ENCODE data around the gene LDHAL6A. TPM values are rescaled to one million over a fixed set of nuclear protein-coding genes. Genes with fewer than 3 reads are reported as not detected.

Gene LDHAL6A
- total and polyA plus RNA-seq, 2 of the 13 experiments (the other 11 are each of a cell fraction or from before 2014, with no cell fraction given) = not detected

DNA sequence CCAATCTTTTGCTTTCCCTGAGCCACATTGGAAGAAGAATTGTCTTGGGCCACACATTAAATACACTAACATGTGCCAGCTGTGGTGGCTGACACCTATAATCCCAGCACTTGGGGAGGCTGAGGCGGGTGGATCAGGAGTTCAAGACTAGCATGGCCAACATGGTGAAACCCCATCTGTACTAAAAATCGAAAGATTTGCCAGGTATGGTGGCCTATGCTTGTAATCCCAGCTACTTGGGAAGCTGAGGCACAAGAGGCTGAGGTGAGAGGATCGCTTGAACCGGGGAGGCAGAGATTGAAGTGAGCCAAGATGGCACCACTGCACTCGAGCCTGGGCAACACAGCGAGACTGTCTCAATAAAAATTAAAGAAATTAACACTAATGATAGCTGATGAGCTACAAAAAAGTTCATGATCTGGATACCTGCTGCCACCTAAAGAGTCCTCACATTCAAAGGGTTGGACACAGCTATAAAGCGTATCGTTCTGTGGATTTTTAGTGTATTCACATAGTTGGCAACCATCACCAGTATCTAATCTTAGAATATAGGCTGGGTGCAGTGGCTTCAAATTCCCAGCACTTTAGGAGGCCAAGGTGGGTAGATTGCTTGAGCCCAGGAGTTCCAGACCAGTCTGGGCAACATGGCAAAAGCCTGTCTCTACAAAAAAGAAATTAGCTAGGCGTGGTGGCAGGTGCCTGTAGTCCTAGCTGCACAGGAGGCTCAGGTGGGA lies 46.9 kb upstream of the LDHAL6A start (continued):
- no peak for TF ChIP-seq ZSCAN5A (CRISPR knock-in tag; IDR thresholded peaks at IDR 0.05; ENCODE audit: borderline replicate concordance)
- TF ChIP-seq NR2F6 (IDR thresholded peaks at IDR 0.05) = no peak
- TF ChIP-seq NR2F6 (CRISPR knock-in tag; IDR thresholded peaks at IDR 0.05) = no peak
- no peak for TF ChIP-seq ZNF780A (CRISPR knock-in tag; IDR thresholded peaks at IDR 0.05)
- TF ChIP-seq MEF2D (CRISPR knock-in tag; IDR thresholded peaks at IDR 0.05) = no peak; the same call in 1 of the 2 replicates
- no peak for TF ChIP-seq ARNT (IDR thresholded peaks at IDR 0.05)
- TF ChIP-seq CREBL2 (CRISPR knock-in tag; IDR thresholded peaks at IDR 0.05; ENCODE audit: borderline replicate concordance) = no peak
- no peak for TF ChIP-seq U2AF1 (optimal IDR thresholded peaks at IDR 0.05; ENCODE audit: low read depth, low read length)
- TF ChIP-seq SMAD1 (CRISPR knock-in tag; IDR thresholded peaks at IDR 0.05; ENCODE audit: borderline replicate concordance, low read depth) = no peak
- TF ChIP-seq ZNF589 (CRISPR knock-in tag; conservative IDR thresholded peaks at IDR 0.05) = no peak
- TF ChIP-seq KDM2A (CRISPR knock-in tag; IDR thresholded peaks at IDR 0.05; ENCODE audit: borderline replicate concordance, low read depth) = peak; percentile 67
- no peak for TF ChIP-seq ZNF362 (CRISPR knock-in tag; IDR thresholded peaks at IDR 0.05; ENCODE audit: borderline replicate concordance)
- TF ChIP-seq ETV5 (CRISPR knock-in tag; IDR thresholded peaks at IDR 0.05; ENCODE audit: borderline replicate concordance) = no peak
- TF ChIP-seq, protein P1, sequence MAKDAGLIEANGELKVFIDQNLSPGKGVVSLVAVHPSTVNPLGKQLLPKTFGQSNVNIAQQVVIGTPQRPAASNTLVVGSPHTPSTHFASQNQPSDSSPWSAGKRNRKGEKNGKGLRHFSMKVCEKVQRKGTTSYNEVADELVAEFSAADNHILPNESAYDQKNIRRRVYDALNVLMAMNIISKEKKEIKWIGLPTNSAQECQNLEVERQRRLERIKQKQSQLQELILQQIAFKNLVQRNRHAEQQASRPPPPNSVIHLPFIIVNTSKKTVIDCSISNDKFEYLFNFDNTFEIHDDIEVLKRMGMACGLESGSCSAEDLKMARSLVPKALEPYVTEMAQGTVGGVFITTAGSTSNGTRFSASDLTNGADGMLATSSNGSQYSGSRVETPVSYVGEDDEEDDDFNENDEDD (CRISPR knock-in tag; IDR thresholded peaks at IDR 0.05; ENCODE audit: borderline replicate concordance) = no peak
- no peak for TF ChIP-seq ZBTB33 (CRISPR knock-in tag; IDR thresholded peaks at IDR 0.05)
- TF ChIP-seq ZNF138 (CRISPR knock-in tag; IDR thresholded peaks at IDR 0.05; ENCODE audit: low read depth) = no peak
- no peak for TF ChIP-seq ZNF891 (CRISPR knock-in tag; IDR thresholded peaks at IDR 0.05)
- TF ChIP-seq KLF12 (CRISPR knock-in tag; IDR thresholded peaks at IDR 0.05; ENCODE audit: borderline replicate concordance) = no peak
- TF ChIP-seq, protein P2, sequence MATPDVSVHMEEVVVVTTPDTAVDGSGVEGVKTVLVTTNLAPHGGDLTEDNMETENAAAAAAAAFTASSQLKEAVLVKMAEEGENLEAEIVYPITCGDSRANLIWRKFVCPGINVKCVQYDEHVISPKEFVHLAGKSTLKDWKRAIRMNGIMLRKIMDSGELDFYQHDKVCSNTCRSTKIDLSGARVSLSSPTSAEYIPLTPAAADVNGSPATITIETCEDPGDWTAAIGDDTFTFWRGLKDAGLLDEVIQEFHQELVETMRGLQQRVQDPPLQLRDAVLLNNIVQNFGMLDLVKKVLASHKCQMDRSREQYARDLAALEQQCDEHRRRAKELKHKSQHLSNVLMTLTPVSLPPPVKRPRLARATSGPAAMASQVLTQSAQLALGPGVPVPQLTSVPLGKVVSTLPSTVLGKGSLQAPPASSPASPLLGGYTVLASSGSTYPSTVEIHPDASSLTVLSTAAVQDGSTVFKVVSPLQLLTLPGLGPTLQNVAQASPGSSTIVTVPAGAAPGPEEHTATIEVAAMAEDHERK (CRISPR knock-in tag; IDR thresholded peaks at IDR 0.05; ENCODE audit: low read depth) = no peak
- no peak for TF ChIP-seq ZNF580 (CRISPR knock-in tag; IDR thresholded peaks at IDR 0.05; ENCODE audit: borderline replicate concordance, low read depth)
- no peak for TF ChIP-seq ZNF883 (CRISPR knock-in tag; IDR thresholded peaks at IDR 0.05; ENCODE audit: not compliant biosample characterization)
- TF ChIP-seq ATF1 (CRISPR knock-in tag; IDR thresholded peaks at IDR 0.05) = no peak
- TF ChIP-seq NCOA1 (CRISPR knock-in tag; IDR thresholded peaks at IDR 0.05) = no peak

Measured in HepG2 (cell line).